Measurements from ENCODE around the gene VEGFA.

The VEGFA gene

GRCh38 chr6:43798688-43799444, 28.9 kb downstream of the VEGFA start:
- FAIRE-seq (peak; percentile 56), DNase-seq (ENCODE audit: insufficient read length, low spot score) (no peak)
- no peak for TF ChIP-seq POLR2A (IDR thresholded peaks at IDR 0.05; ENCODE audit: low read depth, low read length)
- no peak for TF ChIP-seq PAX5 (IDR thresholded peaks at IDR 0.05; ENCODE audit: insufficient read depth, low read length, severe bottlenecking)
- no peak for TF ChIP-seq POU2F2 (IDR thresholded peaks at IDR 0.05; ENCODE audit: low read depth, low read length)
- no peak for TF ChIP-seq POLR2AphosphoS5 (IDR thresholded peaks at IDR 0.05; ENCODE audit: low read depth, low read length)
- no peak for TF ChIP-seq SPI1 (IDR thresholded peaks at IDR 0.05; ENCODE audit: low read depth, low read length)
- TF ChIP-seq TAF1 (IDR thresholded peaks at IDR 0.05; ENCODE audit: low read depth, low read length): no peak

- no peak for DNase-seq (ENCODE audit: insufficient read length, low spot score)
- no peak for TF ChIP-seq POU2F2 (IDR thresholded peaks at IDR 0.05; ENCODE audit: low read depth, low read length)
- no peak for TF ChIP-seq POLR2A (IDR thresholded peaks at IDR 0.05; ENCODE audit: low read depth, low read length)
- TF ChIP-seq TAF1 (IDR thresholded peaks at IDR 0.05; ENCODE audit: low read depth, low read length): no peak
- no peak for TF ChIP-seq SPI1 (IDR thresholded peaks at IDR 0.05; ENCODE audit: low read depth, low read length)
- no peak for TF ChIP-seq PAX5 (IDR thresholded peaks at IDR 0.05; ENCODE audit: insufficient read depth, low read length, severe bottlenecking)
- TF ChIP-seq POLR2AphosphoS5 (IDR thresholded peaks at IDR 0.05; ENCODE audit: low read depth, low read length): no peak
- peak; percentile 35 for FAIRE-seq
Observed at GRCh38 chr6:43799551-43800297, 29.7 kb downstream of the VEGFA start.

- no peak for DNase-seq (ENCODE audit: insufficient read length, low spot score)
- FAIRE-seq: no peak
- TF ChIP-seq POU2F2 (IDR thresholded peaks at IDR 0.05; ENCODE audit: low read depth, low read length) (no peak), SPI1 (IDR thresholded peaks at IDR 0.05; ENCODE audit: low read depth, low read length) (no peak), TAF1 (IDR thresholded peaks at IDR 0.05; ENCODE audit: low read depth, low read length) (no peak), POLR2A (IDR thresholded peaks at IDR 0.05; ENCODE audit: low read depth, low read length) (no peak)
Observed at GRCh38 chr6:43800298-43800623, 30.2 kb downstream of the VEGFA start.

GRCh38 chr6:43800746-43801494, 30.9 kb downstream of the VEGFA start:
- DNase-seq (ENCODE audit: insufficient read length, low spot score): no peak
- FAIRE-seq: no peak
- TF ChIP-seq TAF1 (IDR thresholded peaks at IDR 0.05; ENCODE audit: low read depth, low read length) (no peak), POU2F2 (IDR thresholded peaks at IDR 0.05; ENCODE audit: low read depth, low read length) (no peak), SPI1 (IDR thresholded peaks at IDR 0.05; ENCODE audit: low read depth, low read length) (no peak), POLR2A (IDR thresholded peaks at IDR 0.05; ENCODE audit: low read depth, low read length) (no peak), POLR2AphosphoS5 (IDR thresholded peaks at IDR 0.05; ENCODE audit: low read depth, low read length) (no peak), PAX5 (IDR thresholded peaks at IDR 0.05; ENCODE audit: insufficient read depth, low read length, severe bottlenecking) (no peak)

- no peak for FAIRE-seq
- no peak for DNase-seq (ENCODE audit: insufficient read length, low spot score)
- TF ChIP-seq SPI1 (IDR thresholded peaks at IDR 0.05; ENCODE audit: low read depth, low read length): no peak
- TF ChIP-seq TAF1 (IDR thresholded peaks at IDR 0.05; ENCODE audit: low read depth, low read length): no peak
- TF ChIP-seq POU2F2 (IDR thresholded peaks at IDR 0.05; ENCODE audit: low read depth, low read length): no peak
- no peak for TF ChIP-seq PAX5 (IDR thresholded peaks at IDR 0.05; ENCODE audit: insufficient read depth, low read length, severe bottlenecking)
- TF ChIP-seq POLR2AphosphoS5 (IDR thresholded peaks at IDR 0.05; ENCODE audit: low read depth, low read length): no peak
- no peak for TF ChIP-seq POLR2A (IDR thresholded peaks at IDR 0.05; ENCODE audit: low read depth, low read length)
Observed at GRCh38 chr6:43801495-43802181, 31.6 kb downstream of the VEGFA start.

- no peak for FAIRE-seq
- no peak for DNase-seq (ENCODE audit: insufficient read length, low spot score)
Observed at GRCh38 chr6:43803055-43803782, 33.2 kb downstream of the VEGFA start.

GRCh38 chr6:43803783-43804549, 34.0 kb downstream of the VEGFA start:
- DNase-seq (ENCODE audit: insufficient read length, low spot score) (no peak), FAIRE-seq (no peak)
- no peak for TF ChIP-seq TAF1 (IDR thresholded peaks at IDR 0.05; ENCODE audit: low read depth, low read length)
- TF ChIP-seq POLR2AphosphoS5 (IDR thresholded peaks at IDR 0.05; ENCODE audit: low read depth, low read length): no peak
- TF ChIP-seq SPI1 (IDR thresholded peaks at IDR 0.05; ENCODE audit: low read depth, low read length): no peak

More at GRCh38 chr6:43803055-43803782, 33.2 kb downstream of the VEGFA start:
- no peak for TF ChIP-seq POLR2AphosphoS5 (IDR thresholded peaks at IDR 0.05; ENCODE audit: low read depth, low read length)
- TF ChIP-seq SPI1 (IDR thresholded peaks at IDR 0.05; ENCODE audit: low read depth, low read length): no peak
- no peak for TF ChIP-seq POU2F2 (IDR thresholded peaks at IDR 0.05; ENCODE audit: low read depth, low read length)
- no peak for TF ChIP-seq PAX5 (IDR thresholded peaks at IDR 0.05; ENCODE audit: insufficient read depth, low read length, severe bottlenecking)

GRCh38 chr6:43804550-43805223, 34.7 kb downstream of the VEGFA start:
- no peak for TF ChIP-seq POU2F2 (IDR thresholded peaks at IDR 0.05; ENCODE audit: low read depth, low read length)
- no peak for TF ChIP-seq SPI1 (IDR thresholded peaks at IDR 0.05; ENCODE audit: low read depth, low read length)
- TF ChIP-seq PAX5 (IDR thresholded peaks at IDR 0.05; ENCODE audit: insufficient read depth, low read length, severe bottlenecking): no peak
- TF ChIP-seq POLR2AphosphoS5 (IDR thresholded peaks at IDR 0.05; ENCODE audit: low read depth, low read length): no peak
- no peak for TF ChIP-seq TAF1 (IDR thresholded peaks at IDR 0.05; ENCODE audit: low read depth, low read length)
- TF ChIP-seq POLR2A (IDR thresholded peaks at IDR 0.05; ENCODE audit: low read depth, low read length): no peak
- DNase-seq (ENCODE audit: insufficient read length, low spot score) (no peak), FAIRE-seq (no peak)

All from GM12891 (cell line).